ENCODE data around the gene PCDHGA1. TPM values are rescaled to one million over a fixed set of nuclear protein-coding genes. Genes with fewer than 3 reads are reported as not detected.

The PCDHGA1 gene
- total RNA-seq, 1 experiment from 2014 or later = 1.6 TPM

DNA sequence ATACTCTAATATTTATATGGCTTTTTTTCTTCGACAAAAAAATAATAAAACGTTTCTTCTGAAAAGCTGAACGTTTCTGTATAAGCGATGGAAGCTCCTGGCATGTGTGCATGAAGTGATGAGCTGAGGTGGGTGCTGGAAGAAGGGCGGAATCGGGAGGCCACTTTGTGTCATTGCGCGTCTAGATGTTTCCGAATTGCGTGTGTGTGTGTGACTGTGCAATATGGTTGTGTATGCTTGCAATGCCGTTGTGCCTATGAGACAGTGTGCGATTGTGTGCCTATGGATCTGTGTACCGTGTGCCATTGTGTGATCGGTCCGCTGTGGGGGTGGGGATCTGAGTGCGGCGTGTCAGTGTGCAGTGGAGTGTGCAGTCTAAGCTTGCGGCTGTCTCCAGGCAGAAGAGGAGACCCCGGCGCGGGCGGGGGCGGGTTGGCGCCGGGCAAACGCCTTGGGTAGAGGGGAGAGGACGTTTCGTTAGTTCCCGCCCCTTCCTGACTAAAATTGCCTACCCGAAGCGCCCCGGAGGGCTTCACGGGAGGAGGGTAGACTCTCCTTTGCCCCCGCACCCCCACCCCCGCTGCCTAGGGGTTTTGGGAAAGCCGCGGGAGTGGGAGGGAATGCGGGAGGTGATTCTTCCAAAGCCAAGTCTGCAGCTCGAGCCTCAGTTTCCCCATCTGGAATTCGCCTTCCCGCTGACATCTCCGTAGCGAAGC, 182.8 kb downstream of the PCDHGA1 start:
- DNase-seq (ENCODE audit: low spot score) = no peak

DNA sequence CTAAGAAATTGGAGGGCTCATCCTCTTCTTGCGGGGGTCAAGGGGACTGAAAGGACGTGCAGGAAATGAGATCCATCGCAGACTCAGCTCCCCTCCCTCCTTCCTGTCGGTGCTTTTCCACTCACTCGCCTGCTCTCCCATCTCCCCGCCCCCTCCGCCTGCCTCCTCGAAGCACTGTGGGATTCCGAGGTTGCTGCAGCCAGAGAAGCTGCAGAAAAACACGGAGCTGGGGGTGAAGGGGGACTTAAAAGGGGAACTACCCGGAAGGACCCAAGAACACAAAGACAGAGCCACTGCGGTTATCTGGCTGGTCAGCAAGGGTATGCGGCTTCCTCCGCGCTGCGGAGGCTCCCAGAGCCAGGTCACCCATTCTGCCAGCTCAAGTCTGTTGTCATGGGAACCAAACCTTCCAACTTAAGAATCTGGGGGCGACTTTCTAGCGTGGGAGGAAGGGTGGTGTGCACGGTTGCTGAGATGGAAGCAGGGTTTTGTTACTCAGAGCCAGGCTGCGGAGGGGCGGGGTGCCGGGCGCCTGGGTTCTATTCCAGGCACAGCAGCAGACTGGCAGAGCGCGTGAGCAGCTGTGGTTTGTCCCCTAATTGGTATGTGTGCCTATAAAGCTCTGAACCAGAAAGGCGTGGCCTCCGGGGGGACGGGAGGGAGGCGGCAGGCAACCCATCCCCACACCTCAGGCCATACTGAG, 183.5 kb downstream of the PCDHGA1 start:
- DNase-seq (ENCODE audit: low spot score) = peak; percentile 94

DNA sequence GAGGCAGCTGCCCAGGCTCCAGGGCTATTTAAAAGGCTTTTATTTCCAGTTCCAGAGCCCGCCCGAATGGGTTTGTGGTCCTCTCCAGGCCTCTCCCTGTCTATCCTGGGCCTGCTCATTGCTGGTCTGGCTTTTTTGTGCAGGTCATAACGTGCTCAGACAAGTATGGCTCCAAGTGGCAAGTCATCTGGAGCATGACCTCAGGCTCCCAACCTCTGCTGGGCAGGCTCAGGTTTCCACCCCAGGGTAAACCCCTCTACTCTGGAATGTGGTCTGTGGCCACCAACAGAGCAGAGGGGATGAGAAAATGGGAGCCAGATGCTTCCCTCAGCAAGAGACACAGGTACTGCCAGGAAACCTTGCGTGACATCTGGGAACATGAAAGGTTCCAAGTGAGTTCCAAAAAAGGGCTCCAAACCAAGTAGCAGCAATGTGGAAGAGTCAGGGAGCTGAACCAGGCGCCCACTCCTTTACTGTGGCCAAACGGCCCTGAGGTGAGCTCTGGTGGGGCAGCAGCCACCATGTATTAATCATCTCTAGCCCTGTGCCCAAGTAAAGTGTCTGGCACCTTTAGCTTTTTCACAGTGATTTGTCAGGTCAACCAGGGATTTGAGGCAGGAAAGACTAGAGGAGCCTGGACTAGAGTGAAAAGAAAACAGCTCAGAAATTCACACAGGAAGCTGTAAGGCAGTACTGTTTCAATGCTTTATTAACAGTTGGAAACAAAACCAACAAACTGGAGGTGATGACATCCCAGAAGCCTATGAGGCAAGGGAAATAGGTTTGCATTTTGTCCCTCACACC, 184.2 kb downstream of the PCDHGA1 start:
- no peak for DNase-seq (ENCODE audit: low spot score)

DNA sequence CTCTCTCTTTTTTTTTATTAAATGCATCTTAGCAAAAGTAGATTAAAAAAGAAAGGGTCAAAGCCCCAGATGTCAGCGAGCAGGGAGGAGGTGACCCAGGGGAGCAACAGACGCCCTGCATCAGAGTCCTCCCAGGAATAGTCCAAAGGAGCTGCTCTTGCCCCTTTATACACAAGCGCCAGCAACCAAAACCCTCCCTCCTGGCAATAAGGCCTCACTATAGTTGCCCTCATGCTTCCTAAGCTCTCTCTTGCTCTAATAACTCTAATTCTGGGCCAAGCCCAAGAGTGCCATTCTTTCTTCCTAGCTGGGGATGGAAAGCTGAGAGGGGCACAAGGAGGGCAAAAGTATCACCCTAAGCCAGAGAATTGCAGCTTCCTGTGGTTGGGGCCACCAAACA, 184.8 kb downstream of the PCDHGA1 start:
- no peak for DNase-seq (ENCODE audit: low spot score)

DNA sequence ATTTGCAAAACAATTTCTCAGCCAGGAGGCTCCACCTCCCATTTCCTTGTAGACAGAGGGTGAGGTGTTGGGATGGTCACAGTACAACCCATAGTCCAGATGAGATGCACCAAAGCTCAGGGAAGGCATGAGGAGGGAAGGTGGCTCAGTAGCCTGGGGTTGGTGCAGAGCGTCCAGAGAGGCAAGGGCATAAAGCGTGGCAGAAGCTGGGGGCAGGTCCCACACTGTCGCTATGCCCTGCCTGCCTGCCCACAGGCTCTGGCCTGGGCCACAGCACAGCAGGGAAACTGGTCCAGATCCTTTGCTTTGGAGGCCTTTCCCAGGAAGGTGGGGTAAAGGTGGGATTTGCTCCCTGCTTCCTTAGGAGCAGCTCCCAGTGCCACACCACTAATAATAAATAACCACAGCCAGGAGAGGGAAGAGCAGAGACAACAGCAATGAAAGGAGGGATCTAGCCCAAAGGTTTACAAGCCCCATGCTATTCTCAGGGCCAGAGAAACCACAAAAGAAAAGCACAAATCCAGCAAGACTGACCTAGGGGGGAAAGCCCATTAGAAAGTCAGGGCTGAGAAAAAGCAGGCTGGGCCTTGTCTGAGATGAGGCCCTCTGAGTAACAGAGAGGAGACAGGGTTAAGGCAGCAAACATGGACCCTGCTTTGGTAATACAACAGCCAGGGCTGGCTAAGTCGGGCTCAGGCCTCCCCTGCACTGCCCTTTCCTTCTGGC, 185.8 kb downstream of the PCDHGA1 start:
- DNase-seq (ENCODE audit: low spot score) = no peak

DNA sequence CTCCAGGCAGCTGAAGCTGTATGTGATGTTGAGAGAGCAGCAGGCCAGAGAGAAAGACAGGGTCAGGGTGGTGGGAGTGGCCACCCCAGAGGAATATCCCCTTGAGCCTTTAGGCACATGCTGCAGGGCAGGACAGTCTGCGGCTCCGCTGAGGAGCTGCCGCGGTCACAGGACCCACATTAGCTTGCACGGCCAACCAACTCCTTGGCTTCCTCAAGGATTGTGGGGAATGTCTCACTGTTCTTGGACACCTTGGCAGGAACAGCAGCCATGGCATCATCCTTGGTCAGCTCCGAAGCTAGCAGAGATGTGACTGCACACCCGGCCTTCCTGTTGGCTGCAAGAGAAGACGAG, 186.3 kb downstream of the PCDHGA1 start:
- no peak for DNase-seq (ENCODE audit: low spot score)

DNA sequence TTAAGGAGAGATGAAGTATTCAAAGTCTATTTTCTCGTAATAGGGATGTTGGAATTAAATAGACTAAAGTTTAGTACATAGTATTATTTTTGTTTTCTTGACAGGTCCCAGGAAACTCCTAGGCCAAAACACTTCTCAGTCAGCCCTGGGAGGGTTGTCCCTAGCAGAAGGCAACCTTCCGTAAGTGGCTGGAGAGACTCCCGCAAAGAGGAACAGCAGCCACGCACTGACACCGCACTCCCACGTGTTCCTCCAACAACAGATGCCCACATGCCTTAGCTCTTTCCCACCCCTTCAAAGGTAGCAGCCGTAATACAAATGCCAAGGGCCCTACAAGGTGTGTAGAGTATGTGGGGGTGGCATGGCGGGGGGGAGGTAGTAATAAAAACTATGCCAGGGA, 187.0 kb downstream of the PCDHGA1 start:
- no peak for DNase-seq (ENCODE audit: low spot score)

DNA sequence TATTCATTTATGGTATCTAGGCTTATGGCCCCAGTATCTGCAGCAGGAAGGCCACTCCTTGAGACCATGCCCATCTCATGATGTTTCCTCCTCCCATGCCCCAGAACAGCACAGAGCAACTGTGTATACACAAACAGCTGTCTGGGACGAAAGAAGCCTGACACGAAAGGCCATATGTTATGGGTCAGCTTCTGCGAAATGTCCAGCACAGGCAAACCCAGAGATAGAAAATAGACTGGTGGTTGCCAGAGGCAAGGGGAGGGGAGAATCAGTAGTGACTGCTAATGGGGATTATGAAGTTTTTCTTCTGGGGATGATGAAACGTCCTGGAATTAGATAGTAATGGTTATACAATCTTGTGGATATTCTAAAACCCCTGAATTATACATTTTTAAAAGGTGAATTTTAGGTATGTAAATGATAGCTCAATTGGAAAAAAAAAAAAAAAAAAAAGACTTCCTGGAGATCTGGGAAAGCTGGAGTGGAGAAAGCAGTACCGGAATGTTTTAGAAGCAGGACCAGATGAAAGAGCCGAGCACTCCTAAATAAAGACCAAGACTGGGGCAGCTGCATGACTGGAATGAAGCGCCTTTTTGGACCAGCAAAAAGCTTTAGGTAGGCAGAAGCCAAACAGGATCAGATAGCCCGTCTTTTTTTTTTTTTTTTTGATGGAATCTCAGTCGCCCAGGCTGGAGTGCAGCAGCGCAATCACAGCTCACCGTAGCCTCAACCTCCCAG, 187.7 kb downstream of the PCDHGA1 start:
- no peak for DNase-seq (ENCODE audit: low spot score)

DNA sequence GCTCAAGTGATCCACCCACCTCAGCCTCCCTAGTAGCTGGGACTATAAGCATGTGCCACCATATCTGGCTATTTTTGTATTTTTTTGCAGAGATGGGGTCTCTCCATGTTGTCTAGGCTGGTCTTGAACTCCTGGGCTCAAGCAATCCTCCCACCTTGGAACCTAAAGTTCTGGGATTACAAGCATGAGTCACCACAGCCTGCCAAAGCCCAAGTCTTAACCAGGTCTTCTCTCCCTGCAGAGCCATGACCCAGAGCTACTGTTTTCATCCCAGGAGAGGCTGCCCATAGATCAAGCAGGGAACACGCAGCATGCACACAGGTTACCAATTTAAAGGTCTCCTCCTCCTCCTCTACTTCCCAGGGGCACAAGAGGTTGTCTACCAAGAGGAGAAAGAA, 188.3 kb downstream of the PCDHGA1 start:
- DNase-seq (ENCODE audit: low spot score) = no peak

DNA sequence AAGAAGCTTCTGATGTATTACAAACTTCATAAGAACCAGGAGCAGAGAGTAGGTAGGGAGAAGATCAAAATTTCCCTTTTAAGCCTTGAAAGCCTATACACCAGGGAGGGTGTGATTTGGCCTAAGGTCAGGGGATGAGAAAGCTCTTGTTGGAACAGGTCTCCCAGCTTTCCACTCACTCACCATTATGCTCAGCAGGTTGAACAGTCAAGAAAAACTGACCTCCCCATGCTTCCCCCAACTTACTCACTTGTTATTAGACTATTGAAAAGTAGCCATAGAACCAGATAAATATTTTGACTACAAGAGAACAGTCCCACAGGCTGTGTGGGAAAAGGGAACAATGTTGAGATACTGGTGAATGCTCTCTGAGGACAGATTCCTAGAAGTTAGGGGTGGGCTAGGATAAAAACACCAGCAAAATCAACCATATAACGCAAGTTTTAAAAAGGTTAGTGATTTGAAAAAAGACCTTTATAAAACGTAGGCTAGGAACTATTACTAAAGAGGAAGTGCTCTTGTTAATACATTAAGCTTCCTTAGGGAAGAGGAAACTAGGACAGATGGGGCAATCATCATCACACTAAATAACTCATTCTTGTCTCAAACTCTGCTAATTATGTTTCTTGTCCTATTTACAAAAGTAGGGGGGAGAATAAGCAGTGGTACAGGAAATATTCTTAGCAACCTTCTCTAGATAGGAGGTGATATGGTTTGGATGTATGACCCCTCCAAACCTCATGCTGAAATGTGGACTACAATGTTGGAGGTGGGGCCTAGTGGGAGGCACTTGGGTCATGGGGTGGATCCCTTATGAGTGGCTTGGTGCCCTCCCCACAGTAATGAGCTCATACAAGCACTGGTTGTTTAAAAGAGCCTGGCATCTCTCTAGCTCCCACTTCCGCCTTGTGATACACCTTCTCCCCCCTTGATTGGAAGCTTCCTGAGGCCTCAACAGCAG, 189.6 kb downstream of the PCDHGA1 start:
- no peak for DNase-seq (ENCODE audit: low spot score)

DNA sequence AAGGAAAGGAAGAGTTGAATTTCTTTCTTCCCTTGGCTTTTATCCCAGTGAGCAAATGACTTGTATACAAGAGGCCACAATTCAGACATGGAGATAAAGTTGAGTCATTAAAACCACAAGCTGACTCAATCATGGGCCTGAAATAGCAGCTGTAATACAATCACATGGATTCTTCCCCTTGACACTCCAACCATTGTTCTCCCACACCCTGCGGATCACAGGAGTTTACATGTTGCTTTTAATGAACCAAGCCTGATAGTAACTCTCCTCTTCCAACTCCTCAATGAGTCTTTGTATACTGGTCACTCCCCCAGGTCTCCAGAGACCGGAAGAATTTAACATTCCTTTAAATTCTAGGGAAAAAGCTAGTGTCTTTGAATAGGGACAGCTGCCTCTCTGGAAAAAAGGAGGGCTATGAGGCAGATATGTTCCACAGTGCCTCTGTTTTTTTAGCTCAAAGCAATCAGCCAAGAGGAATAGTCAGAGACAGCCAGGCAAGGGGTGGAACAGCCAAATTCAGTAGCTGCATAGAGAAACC, 191.0 kb downstream of the PCDHGA1 start:
- peak; percentile 99 for DNase-seq (ENCODE audit: low spot score)

DNA sequence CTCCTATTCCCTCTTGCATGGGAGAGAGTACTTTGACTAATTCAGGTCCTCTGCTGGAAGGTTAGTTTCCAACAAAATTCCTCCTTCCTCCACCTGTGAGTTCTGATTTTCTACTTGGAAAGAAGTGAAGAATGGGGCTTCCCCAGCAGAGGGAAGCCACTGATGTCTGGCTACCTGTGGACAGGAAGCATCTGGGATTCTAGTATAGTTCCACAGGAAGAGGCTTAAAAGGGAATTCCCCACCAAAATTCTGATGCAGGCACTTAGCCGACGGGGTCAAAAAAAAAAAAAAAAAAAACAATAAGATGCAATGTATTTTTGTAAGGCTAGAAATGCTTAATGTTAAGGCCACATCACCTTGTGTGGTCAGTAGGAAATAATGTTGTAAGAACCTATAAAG, 192.0 kb downstream of the PCDHGA1 start:
- DNase-seq (ENCODE audit: low spot score) = no peak

DNA sequence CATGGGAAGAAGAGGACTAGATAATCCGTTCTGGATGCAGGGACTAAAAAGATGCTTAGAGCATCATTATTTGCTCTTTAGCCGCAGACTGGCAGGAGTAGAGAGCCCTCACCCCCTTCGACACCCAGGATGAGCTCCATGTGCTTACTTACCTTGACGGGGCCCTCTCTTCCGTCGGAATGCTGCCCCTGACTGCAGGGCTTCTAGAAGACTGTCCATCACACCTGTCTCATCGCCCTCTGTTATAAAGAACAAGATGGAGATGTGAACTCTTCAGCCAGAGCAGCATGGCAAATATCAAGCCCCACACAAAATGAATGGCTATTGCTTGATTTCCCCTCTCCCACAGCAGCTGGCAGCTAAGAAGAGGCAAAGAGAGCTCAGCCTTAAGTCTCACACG, 193.7 kb downstream of the PCDHGA1 start:
- no peak for DNase-seq (ENCODE audit: low spot score)

DNA sequence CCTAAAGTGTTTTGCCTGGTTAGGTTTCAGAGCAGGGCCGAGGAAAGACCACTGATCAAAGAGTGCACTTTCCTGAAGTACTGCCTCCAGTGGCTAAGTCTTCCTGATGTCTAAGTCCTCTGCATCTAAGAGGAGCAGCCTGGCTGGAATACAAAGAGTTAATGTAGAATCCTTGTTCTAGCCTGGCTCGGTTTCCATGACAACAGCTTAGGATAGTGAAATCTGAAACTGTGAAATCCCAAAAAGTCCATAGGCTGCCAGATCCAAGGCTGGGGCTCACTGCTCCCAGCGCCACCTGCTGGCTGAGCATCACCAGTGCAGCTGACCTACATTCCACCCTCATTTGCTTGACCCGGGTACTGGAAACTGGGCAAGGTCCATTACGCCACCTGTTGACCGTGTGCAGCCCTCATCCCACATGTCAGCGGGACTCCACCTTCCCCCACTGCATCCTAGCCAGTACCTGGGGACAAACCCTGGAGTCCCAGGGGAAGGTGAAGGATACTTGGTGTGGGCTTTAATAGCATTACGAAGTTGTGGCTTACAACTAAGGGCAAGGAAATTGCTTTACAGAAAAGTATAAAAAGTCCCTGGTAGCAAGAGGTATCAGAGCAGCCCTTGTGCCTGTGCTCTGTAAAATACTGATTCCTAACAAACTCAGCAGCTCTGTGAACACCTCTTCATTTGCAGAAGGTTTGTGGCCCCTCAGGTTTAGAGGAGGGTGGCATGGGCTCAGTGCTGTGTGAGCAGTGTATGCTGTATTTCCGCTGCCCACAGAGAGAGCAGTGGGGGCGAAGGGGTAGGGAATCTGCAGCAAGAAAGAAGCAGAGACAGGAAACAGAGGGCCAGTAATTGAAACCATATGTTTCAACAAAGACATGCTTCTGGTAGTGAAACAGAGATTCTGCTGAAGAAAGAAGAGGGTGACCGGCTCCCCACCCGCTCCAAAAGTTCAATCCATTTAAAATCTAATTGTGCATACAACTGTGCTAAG, 194.6 kb downstream of the PCDHGA1 start:
- peak; percentile 97 for DNase-seq (ENCODE audit: low spot score)

DNA sequence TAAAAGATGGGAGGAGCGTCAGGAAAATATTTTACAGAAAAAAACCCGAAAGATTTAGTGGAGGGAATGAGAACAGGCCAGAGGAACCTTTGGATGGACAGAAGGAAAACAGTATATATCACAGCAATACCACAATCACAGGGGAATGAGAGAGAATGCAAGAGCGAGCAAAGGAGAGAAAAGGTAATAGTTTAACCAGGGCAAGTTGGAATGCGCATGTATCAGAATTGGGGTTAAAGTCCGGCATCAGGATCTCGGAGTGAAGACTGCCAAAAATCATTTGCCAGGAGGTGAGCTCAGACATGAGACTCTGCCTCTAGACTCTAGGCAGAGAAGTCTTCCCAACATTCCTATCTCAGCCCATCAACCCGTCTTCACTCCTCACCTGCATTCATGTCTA, 195.3 kb downstream of the PCDHGA1 start:
- no peak for DNase-seq (ENCODE audit: low spot score)

DNA sequence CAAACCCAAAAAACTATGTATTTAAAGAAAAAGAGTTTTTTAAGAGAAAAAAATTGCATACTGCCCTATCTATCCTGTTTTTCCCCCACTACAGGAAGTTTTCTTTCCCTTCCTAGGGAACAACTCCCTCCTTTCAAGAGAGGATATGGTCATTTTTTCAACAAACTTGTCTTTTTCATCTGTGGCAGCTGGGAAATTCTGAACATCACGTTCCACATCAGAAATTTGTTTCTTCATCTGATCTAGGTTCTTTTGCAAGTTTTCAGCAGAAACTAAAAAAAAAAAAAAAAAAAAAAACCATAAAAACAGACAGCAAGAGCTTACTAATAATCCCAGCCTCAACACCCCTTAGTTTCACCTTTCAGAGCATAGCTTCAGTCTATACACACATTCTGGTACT, 197.1 kb downstream of the PCDHGA1 start:
- DNase-seq (ENCODE audit: low spot score) = no peak

DNA sequence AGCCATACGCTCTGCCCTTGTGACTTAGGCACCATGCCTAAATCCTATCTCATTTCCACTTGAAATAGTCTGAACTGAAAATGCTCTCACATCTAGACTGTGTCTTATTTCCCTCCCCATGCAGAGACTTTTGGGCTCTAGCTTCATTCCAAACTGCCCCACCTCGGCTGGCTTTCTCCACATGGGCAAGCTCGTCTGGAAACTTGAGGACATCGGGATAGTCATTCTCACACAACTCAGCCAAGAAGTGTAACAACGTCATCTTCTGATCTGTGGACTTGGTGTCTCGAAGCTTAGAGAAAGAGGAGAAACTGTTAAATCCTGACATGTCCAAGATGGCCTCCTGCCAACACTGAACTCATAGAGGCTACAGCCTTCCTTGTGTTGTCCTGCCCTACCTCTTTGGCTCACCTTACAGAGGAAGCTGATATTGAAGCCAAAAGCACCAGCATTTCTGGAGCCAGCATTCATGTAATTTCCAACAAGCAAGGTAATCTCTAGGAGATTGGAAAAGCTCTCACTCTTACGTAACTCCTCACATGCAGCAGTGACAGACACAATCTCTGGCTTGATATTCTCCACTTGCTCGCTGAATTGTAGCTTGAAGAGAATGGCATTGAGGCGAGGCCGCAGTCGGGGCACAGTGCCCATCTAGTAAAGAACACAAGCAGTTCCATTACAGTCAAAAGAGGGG, 198.1 kb downstream of the PCDHGA1 start:
- no peak for DNase-seq (ENCODE audit: low spot score)

DNA sequence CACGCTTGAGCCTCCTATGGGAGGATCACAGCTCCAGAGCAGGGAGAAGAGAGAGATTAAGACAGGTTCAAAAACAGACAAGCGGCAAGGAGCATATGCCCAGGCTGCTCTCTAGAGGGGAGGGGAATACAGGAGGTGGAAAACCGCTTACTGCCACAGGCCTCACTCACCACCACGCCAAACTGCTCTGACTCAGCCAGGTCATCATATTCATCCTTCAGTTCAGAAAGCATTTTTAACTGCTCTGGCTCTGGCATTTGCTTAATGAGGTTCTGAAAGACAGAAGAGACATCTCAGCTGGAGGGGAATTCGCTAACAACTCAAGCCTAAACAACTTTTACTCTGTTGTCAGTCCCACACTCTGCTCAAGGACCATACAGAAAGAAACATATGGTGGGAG, 198.7 kb downstream of the PCDHGA1 start:
- DNase-seq (ENCODE audit: low spot score) = no peak
